T-helper 17 cell (primary cell): ENCODE results near the gene AGBL1. TPM values are rescaled to one million over a fixed set of nuclear protein-coding genes. Genes with fewer than 3 reads are reported as not detected.
"Not testable (repeated sequence)": the region's sequence is repeated elsewhere in the genome, so short reads cannot be mapped to it uniquely, and the experiment has no call there.

Experiments used
- ATAC-seq: fragments of 150-1000 bp; cut with Tn5 transposase; 2 replicates; pipeline ENCODE4 v1.10.0; 2021; ENCODE audit warnings: mild to moderate bottlenecking, moderate library complexity
- DNase-seq, 3 donors: peaks; one replicate each; pipeline versions ENCODE4 v3.0.0 to v3.0.0-alpha.2; 2020 to 2021
- H3K9me3 ChIP-seq: one replicate; pipeline ENCODE4 v1.7.0; 2013; ENCODE audit warnings: low read length, mild to moderate bottlenecking; ENCODE audit not compliant: control insufficient read depth, poor library complexity, severe bottlenecking
- H3K27ac Mint-ChIP-seq: one replicate; pipeline ENCODE4 v1.8.0; 2022; ENCODE audit warnings: mild to moderate bottlenecking, moderate library complexity, mixed read lengths
- H3K27me3 Mint-ChIP-seq: one replicate; pipeline ENCODE4 v1.8.0; 2022; ENCODE audit warnings: mixed read lengths
- H3K36me3 Mint-ChIP-seq: one replicate; pipeline ENCODE4 v1.8.0; 2022; ENCODE audit warnings: low read depth, mixed read lengths
- H3K4me1 Mint-ChIP-seq: one replicate; pipeline ENCODE4 v1.8.0; 2022; ENCODE audit warnings: mild to moderate bottlenecking, mixed read lengths
- H3K4me3 Mint-ChIP-seq: one replicate; pipeline ENCODE4 v1.8.0; 2022; ENCODE audit warnings: mild to moderate bottlenecking, moderate library complexity, mixed read lengths
- total RNA-seq, 4 donors: library from RNA in 2 of 4; stranded (reverse) in 2 of 4; gene quantifications; one replicate each; pipeline ENCODE4 v1.2.3 and lab custom pipeline; 2022 to 2026

AGBL1 gene
- total RNA-seq, 2 donors from 2014 or later = not detected

DNA sequence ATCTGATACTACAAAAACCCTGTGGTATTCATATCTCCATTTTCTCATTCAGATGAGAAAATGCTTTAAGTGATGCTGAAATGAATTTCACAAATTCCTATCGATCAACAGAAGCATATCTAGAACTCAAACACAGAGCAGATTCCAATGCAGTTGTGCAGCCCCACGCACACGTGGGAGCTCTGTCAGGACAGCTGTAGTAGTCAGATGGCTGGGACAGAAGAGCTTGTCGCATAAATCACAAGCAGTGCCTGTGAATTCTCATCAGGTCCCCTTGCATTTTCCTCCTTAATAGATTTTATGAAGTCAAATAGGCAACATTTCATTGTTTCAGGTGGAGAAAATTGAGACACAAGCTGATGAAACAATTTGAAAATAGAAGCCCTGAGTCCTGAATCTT, 792.3 kb downstream of the AGBL1 start:
- Mint-ChIP-seq H3K27me3 (peaks cover 7% of the 10 kb centered on the region), H3K27ac (no peak overlapping the region), H3K4me1 (no peaks in the 10 kb centered on the region), H3K4me3 (no peak overlapping the region), H3K36me3 (no peaks in the 10 kb centered on the region)
- ATAC-seq (no peak), DNase-seq (no peak)
- H3K9me3 ChIP-seq = no peaks in the 10 kb centered on the region

DNA sequence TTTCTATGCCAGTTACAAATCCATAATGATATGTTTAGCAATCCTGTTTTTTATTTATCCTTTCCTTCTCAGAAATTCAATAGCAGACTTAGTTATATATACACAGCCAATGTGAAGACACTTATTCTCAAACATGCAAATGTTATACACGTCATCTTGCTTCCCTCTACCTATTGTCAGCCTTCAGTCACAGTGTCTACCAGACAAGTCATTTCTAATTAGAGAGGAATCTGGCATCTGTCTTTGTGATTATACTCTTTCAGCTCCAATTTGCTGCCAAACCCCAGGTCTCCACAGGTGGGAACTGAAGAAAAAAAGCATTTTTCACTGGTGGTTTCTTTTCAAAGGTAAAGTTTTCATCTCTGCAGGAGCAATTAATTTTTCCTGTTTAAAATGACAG, 793.1 kb downstream of the AGBL1 start:
- Mint-ChIP-seq H3K36me3 (no peaks in the 10 kb centered on the region), H3K4me3 (no peak overlapping the region), H3K4me1 (no peaks in the 10 kb centered on the region), H3K27ac (no peak overlapping the region), H3K27me3 (peaks cover 7% of the 10 kb centered on the region)
- ATAC-seq = no peak
- no peaks in the 10 kb centered on the region for H3K9me3 ChIP-seq
- no peak for DNase-seq

- Mint-ChIP-seq H3K4me3 (no peak overlapping the region), H3K4me1 (no peaks in the 10 kb centered on the region), H3K27ac (no peak overlapping the region), H3K27me3 (peaks cover 6% of the 10 kb centered on the region), H3K36me3 (no peaks in the 10 kb centered on the region)
- no peak for ATAC-seq
- no peak for DNase-seq
- no peaks in the 10 kb centered on the region for H3K9me3 ChIP-seq
Measured at GRCh38 chr15:86875067-86875466, 795.4 kb downstream of the AGBL1 start.

DNA sequence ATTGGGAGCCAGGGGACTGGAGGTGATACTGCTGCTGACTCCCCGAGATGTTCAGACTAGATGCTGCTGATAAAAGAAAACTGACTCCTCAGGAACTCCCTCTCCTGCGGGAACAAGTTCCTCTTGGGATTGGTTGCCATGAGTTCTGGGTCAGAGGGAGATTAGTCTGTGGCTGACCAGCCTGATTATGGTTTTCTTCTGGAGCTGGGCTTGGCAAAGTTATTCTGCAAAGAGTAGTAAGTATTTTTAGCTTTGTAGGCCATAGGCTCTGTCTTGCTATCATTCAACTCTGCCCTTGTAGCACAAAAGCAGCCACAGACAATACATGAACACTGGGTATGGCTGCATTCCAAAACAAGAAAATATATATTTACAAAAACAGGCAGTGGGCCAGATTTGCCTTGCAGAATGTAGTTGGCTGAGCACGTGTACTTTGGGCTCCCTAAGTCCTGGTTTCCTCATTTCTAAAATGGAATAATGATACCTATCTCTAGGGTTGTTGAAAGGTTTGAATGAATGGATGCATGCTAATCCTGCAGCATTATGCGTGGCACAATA, 796.8 kb downstream of the AGBL1 start:
- H3K4me1 Mint-ChIP-seq = no peaks in the 10 kb centered on the region
- no peak overlapping the region for H3K27ac Mint-ChIP-seq
- peaks cover 15% of the 10 kb centered on the region for H3K27me3 Mint-ChIP-seq
- no peak overlapping the region for H3K4me3 Mint-ChIP-seq
- ATAC-seq (no peak), DNase-seq (no peak)
- no peaks in the 10 kb centered on the region for H3K36me3 Mint-ChIP-seq
- H3K9me3 ChIP-seq = no peaks in the 10 kb centered on the region

GRCh38 chr15:86877171-86877631, 797.5 kb downstream of the AGBL1 start:
- H3K36me3 Mint-ChIP-seq = no peaks in the 10 kb centered on the region
- ATAC-seq (no peak), DNase-seq (no peak)
- H3K27me3 Mint-ChIP-seq = peaks cover 20% of the 10 kb centered on the region
- H3K27ac Mint-ChIP-seq = no peak overlapping the region
- no peaks in the 10 kb centered on the region for H3K4me1 Mint-ChIP-seq
- H3K4me3 Mint-ChIP-seq = no peak overlapping the region
- no peaks in the 10 kb centered on the region for H3K9me3 ChIP-seq

DNA sequence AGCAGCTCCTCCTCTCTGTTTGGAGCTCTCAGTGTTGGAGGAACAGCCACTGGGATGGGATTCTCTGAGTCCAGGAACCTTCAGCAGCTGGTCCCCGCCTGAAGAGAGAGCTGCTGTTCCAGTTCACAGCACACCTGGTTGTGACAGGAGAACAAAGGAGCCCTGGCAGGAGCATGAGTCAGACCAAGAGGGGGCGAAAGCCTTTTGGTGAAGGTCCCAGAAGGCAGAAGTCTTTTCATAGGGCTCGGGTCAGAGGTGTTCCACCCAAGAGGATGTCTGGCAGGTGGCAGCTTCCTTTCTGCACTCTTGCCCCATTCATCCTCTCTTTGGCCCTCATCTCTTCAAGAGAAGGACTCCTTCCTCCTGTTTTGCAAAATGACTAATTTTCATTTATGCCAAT, 799.2 kb downstream of the AGBL1 start:
- H3K27me3 Mint-ChIP-seq = peaks cover 25% of the 10 kb centered on the region
- ATAC-seq, H3K36me3 Mint-ChIP-seq, H3K27ac Mint-ChIP-seq, H3K4me1 Mint-ChIP-seq, H3K4me3 Mint-ChIP-seq, DNase-seq, H3K9me3 ChIP-seq: not testable (repeated sequence)

DNA sequence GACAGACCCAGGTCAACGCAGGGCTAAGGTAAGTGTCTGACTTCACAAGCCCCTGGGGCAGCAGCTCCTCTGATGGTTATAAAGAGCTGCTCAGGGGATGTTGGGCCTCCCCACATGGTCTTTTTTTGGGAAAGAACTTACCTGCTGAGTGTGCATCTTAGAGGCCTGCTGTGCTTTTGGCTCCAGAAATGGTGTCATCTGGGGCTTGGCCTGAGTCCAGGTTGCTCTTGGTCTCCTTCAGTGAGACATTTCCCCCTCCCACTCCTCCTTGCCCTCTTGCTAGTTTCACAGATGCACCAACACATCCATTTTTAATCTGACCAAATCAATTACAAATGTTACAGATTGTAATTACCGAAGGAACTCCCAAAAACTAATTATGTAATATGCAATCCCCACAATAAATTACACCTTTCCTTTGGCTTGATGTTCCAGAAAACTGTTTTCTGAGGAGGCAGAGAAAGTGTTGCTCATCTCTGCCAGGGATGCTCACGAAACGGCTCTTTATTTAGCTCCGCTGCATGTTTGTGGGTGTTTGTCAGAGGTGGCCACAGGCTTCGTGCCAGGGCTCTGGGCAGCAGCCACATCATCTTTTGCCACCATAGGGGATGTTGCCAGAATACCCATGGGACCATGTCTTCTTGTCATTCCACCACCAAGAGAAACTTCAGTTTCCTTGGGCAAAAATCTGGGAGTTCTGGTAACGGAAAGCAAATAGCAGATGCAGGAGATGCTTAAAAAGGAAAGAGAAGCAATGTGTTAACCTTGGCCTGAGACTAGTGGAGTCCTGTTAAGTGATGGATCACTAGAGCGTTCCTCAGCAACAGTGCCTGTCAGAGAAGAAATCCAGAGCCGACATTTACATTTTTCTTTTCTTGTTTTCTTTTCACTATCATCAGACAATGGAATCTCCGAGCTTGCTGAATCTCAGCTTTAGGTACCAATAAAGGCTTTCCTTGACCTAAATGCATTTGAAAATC, 799.9 kb downstream of the AGBL1 start:
- Mint-ChIP-seq H3K27me3 (peaks cover 25% of the 10 kb centered on the region), H3K27ac (no peak overlapping the region), H3K4me3 (no peak overlapping the region), H3K4me1 (no peaks in the 10 kb centered on the region), H3K36me3 (no peaks in the 10 kb centered on the region)
- ATAC-seq (no peak), DNase-seq (no peak)
- H3K9me3 ChIP-seq = no peaks in the 10 kb centered on the region

- H3K36me3 Mint-ChIP-seq = no peaks in the 10 kb centered on the region
- H3K27ac Mint-ChIP-seq = no peak overlapping the region
- ATAC-seq (no peak), DNase-seq (no peak)
- no peak overlapping the region for H3K4me3 Mint-ChIP-seq
- H3K27me3 Mint-ChIP-seq = peaks cover 33% of the 10 kb centered on the region
- H3K9me3 ChIP-seq = no peaks in the 10 kb centered on the region
- no peaks in the 10 kb centered on the region for H3K4me1 Mint-ChIP-seq
Measured at GRCh38 chr15:86885616-86886015, 805.9 kb downstream of the AGBL1 start.

DNA sequence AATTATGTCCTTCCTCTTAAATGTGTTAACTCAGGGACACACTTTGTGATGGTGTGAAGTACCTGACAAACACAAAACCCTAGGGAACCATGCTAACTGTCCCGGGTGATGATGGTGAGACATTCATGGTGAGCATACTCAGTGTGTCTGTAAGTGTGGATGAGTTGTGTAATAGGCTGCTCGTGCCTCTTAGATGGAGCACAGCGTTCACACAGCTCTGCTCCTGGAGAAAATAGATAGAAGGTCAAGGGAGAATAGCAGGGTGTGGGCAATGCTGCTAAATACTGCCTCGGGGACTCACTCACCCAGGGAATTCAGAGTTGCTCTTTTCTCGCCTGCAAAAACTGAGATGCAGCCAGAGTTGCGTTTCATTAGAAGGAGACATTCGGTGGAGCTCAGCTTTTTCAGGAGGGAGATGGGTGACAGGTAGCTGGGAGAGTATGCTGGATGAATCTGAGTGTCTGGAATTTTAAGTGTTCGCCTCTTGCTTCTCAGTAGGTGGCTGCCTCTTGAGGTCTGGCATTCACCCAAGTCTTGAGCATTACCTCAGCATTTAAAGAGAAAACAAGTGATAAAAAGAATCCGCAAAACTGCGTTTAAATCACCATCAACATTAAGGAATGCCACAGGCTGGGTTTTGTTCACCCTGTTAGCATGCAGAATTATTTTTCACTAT, 813.2 kb downstream of the AGBL1 start:
- peaks cover 50% of the 10 kb centered on the region for H3K27me3 Mint-ChIP-seq
- H3K27ac Mint-ChIP-seq = no peak overlapping the region

GRCh38 chr15:86894269-86894668, 814.6 kb downstream of the AGBL1 start:
- Mint-ChIP-seq H3K27me3 (peaks cover 50% of the 10 kb centered on the region), H3K27ac (no peak overlapping the region), H3K36me3 (no peaks in the 10 kb centered on the region), H3K4me1 (no peaks in the 10 kb centered on the region), H3K4me3 (no peak overlapping the region)
- H3K9me3 ChIP-seq = no peaks in the 10 kb centered on the region
- DNase-seq (no peak), ATAC-seq (no peak)

More for the DNA sequence above, 813.2 kb downstream of the AGBL1 start:
- no peaks in the 10 kb centered on the region for H3K9me3 ChIP-seq
- ATAC-seq = no peak
- Mint-ChIP-seq H3K36me3 (no peaks in the 10 kb centered on the region), H3K4me1 (no peaks in the 10 kb centered on the region), H3K4me3 (no peak overlapping the region)
- DNase-seq = no peak

GRCh38 chr15:86903642-86904421, 824.2 kb downstream of the AGBL1 start:
- Mint-ChIP-seq H3K36me3 (no peaks in the 10 kb centered on the region), H3K27me3 (peaks cover 25% of the 10 kb centered on the region), H3K4me3 (no peak overlapping the region), H3K4me1 (no peaks in the 10 kb centered on the region), H3K27ac (no peak overlapping the region)
- H3K9me3 ChIP-seq = no peaks in the 10 kb centered on the region
- DNase-seq (no peak), ATAC-seq (no peak)

DNA sequence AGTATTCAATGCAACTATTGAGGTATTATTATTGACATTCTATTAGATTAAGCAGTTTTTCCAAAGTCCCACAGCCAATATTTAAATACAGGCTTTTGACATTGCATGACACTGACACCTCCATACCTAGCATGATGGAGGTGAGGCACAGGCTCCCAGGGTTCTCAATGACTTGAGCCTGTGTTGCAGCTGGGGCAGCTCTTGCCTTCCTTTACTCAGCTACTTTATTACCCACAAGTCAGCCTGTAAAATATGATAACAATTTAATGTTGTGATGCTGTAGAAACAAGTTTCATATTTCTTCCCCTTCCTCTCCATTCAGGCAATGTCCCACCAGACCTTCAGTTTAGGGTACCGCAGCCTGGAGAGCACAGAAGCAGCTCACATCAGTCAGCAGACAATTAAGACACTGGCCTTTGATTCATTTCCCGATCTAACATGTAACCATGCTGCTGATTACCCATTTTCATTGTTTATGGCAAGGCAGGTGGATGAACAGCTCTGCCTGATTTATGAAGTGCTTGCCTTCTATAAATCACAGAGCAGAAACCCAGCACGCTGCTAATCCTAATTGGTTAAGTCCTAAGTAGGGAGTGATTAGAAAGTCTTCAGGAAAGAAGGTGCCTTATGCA, 826.1 kb downstream of the AGBL1 start:
- no peaks in the 10 kb centered on the region for H3K4me1 Mint-ChIP-seq
- ATAC-seq = no peak
- peaks cover 22% of the 10 kb centered on the region for H3K27me3 Mint-ChIP-seq
- H3K36me3 Mint-ChIP-seq = no peaks in the 10 kb centered on the region
- no peaks in the 10 kb centered on the region for H3K9me3 ChIP-seq
- DNase-seq = no peak
- no peak overlapping the region for H3K4me3 Mint-ChIP-seq
- no peak overlapping the region for H3K27ac Mint-ChIP-seq
